T-cell (primary cell): Measurements from ENCODE around the gene SERINC1. TPM values are rescaled to one million over a fixed set of nuclear protein-coding genes. Genes with fewer than 3 reads are reported as not detected.

Experiments used
- ATAC-seq, 4 experiments: fragments of 200-7000 bp in 3 of 4; fragments of 150-1000 bp in 1 of 4; cut with Tn5 transposase; replicated peaks in 1 of 4; 1 replicate in 3 of 4; 2 replicates in 1 of 4; pipeline ENCODE4 v1.10.0; 2021; ENCODE audit warnings: moderate library complexity in 3 of 4, mild to moderate bottlenecking in 2 of 4, moderate number of reproducible peaks in 1 of 4
- CTCF ChIA-PET, 2 donors: fragments of 300-600 bp; sonication (Branson Sonifier 250); formaldehyde crosslinking; loops; one replicate each; lab custom pipeline; 2022; ENCODE audit warnings: antibody characterized with exemption in 2 of 2; lab: Charles Lee
- POLR2A ChIA-PET, 2 donors: fragments of 300-600 bp; sonication (Branson Sonifier 250); formaldehyde crosslinking; loops; one replicate each; lab custom pipeline; 2022; ENCODE audit warnings: antibody characterized with exemption in 2 of 2; lab: Charles Lee
- DNase-seq, 35 experiments: peaks; one replicate each; pipeline versions ENCODE4 v3.0.0 to v3.0.0-alpha.2; 2013 to 2023
- H3K27ac ChIP-seq: one replicate; pipeline ENCODE4 v1.5.1; 2013; ENCODE audit warnings: low read length
- H3K27me3 ChIP-seq, 2 experiments: replicated peaks in 1 of 2; 1 replicate in 1 of 2; 2 replicates in 1 of 2; pipeline versions ENCODE4 v1.6.1 to v1.7.0; 2013; ENCODE audit warnings: low read length in 1 of 2, mixed read lengths in 1 of 2; ENCODE audit not compliant: control insufficient read depth in 2 of 2, insufficient read depth in 2 of 2; ENCODE audit errors: extremely low read depth in 1 of 2
- H3K36me3 ChIP-seq, 2 donors: 1 replicate in 1 of 2; 2 replicates in 1 of 2; pipeline versions ENCODE4 v1.6.1 to v1.7.0; 2013; ENCODE audit warnings: low read length in 1 of 2; ENCODE audit not compliant: control insufficient read depth in 2 of 2, insufficient read depth in 1 of 2; ENCODE audit errors: extremely low read depth in 1 of 2
- H3K4me1 ChIP-seq, 2 experiments: 1 replicate in 1 of 2; 2 replicates in 1 of 2; pipeline versions ENCODE4 v1.6.1 to v1.7.0; 2013; ENCODE audit warnings: low read length in 2 of 2, mixed read lengths in 1 of 2; ENCODE audit not compliant: insufficient read depth in 2 of 2, control insufficient read depth in 1 of 2; ENCODE audit errors: extremely low read depth in 1 of 2
- H3K4me3 ChIP-seq, 2 donors: 1 replicate in 1 of 2; 2 replicates in 1 of 2; pipeline versions ENCODE4 v1.5.1 to v1.7.0; 2013; ENCODE audit warnings: mild to moderate bottlenecking in 2 of 2, low read length in 1 of 2, moderate library complexity in 1 of 2; ENCODE audit not compliant: control insufficient read depth in 1 of 2; ENCODE audit errors: extremely low read depth in 1 of 2
- H3K9me3 ChIP-seq: 2 replicates; pipeline ENCODE4 v1.7.0; 2013
- H3K27ac Mint-ChIP-seq, 2 donors: one replicate each; pipeline ENCODE4 v1.8.0; 2020 to 2021; ENCODE audit warnings: mild to moderate bottlenecking in 2 of 2, mixed read lengths in 2 of 2
- H3K27me3 Mint-ChIP-seq, 2 donors: one replicate each; pipeline ENCODE4 v1.8.0; 2021 to 2022; ENCODE audit warnings: mixed read lengths in 2 of 2
- H3K36me3 Mint-ChIP-seq: one replicate; pipeline ENCODE4 v1.8.0; 2021; ENCODE audit warnings: mixed read lengths
- H3K4me1 Mint-ChIP-seq, 3 donors: one replicate each; pipeline ENCODE4 v1.8.0; 2020 to 2022; ENCODE audit warnings: mixed read lengths in 3 of 3, mild to moderate bottlenecking in 1 of 3
- H3K4me3 Mint-ChIP-seq, 3 donors: one replicate each; pipeline ENCODE4 v1.8.0; 2020 to 2022; ENCODE audit warnings: mild to moderate bottlenecking in 3 of 3, mixed read lengths in 3 of 3, moderate library complexity in 3 of 3
- H3K9me3 Mint-ChIP-seq, 3 donors: one replicate each; pipeline ENCODE4 v1.8.0; 2020 to 2022; ENCODE audit warnings: mixed read lengths in 3 of 3
- WGBS: methylation state at CpG from one replicate; pipeline ENCODE4 v1.1.5; 2013; ENCODE audit warnings: missing lambda C conversion rate; ENCODE audit not compliant: insufficient coverage; 5-methylcytosine and 5-hydroxymethylcytosine counted together
- total RNA-seq, 35 experiments: library from RNA in 6 of 35; stranded (reverse) in 6 of 35; fragments of 120-200 nt in 1 of 35; gene quantifications; one replicate each; pipeline versions ENCODE4 v1.2.1 to v1.2.4 and lab custom pipeline; 2013 to 2026

The SERINC1 gene
- total RNA-seq, 5 donors from 2014 or later (not counting 1 experiment from before 2014, with no cell fraction given), result 110 to 121 (median 116) TPM

GRCh38 chr6:122422003-122422402, 49.6 kb downstream of the SERINC1 start:
- H3K9me3 Mint-ChIP-seq, result no peaks in the 10 kb centered on the region
- POLR2A ChIA-PET, result interaction anchor here in 1 of 2 donors (0.6 kb wide), 1 partner anchor 10 kb away, joined by 6 read pairs; no protein-coding TSS in a partner anchor
- no CpG with 5 or more reads among the region's 2 CpGs for WGBS
- H3K36me3 ChIP-seq, result peaks cover 0 to 39% of the 10 kb centered on the region in 2 donors
- peaks cover 2 to 8% (median 3%) of the 10 kb centered on the region in 3 donors for H3K4me1 Mint-ChIP-seq
- H3K4me3 Mint-ChIP-seq, result no peak overlapping the region
- H3K27ac Mint-ChIP-seq, result no peak overlapping the region
- H3K36me3 Mint-ChIP-seq, result peaks cover 63% of the 10 kb centered on the region
- no peaks in the 10 kb centered on the region for H3K4me1 ChIP-seq
- CTCF ChIA-PET, result no interaction called here
- ATAC-seq, result no peak
- H3K4me3 ChIP-seq, result no peak overlapping the region
- no peak for DNase-seq
- H3K27ac ChIP-seq, result no peak overlapping the region
- no peaks in the 10 kb centered on the region for H3K27me3 Mint-ChIP-seq
- no peaks in the 10 kb centered on the region for H3K9me3 ChIP-seq
- H3K27me3 ChIP-seq, result no peaks in the 10 kb centered on the region

GRCh38 chr6:122416825-122417224, 54.8 kb downstream of the SERINC1 start:
- Mint-ChIP-seq H3K27ac (no peak overlapping the region), H3K27me3 (no peaks in the 10 kb centered on the region), H3K9me3 (no peaks in the 10 kb centered on the region), H3K36me3 (peaks cover 45% of the 10 kb centered on the region), H3K4me1 (peaks cover 4 to 8% (median 6%) of the 10 kb centered on the region in 3 donors), H3K4me3 (no peak overlapping the region)
- Histone ChIP-seq H3K27me3 (no peaks in the 10 kb centered on the region), H3K27ac (no peak overlapping the region), H3K4me1 (no peaks in the 10 kb centered on the region), H3K9me3 (no peaks in the 10 kb centered on the region), H3K4me3 (no peak overlapping the region), H3K36me3 (peaks cover 0 to 26% of the 10 kb centered on the region in 2 donors)
- CTCF ChIA-PET, result interaction anchor here (0.6 to 1.1 kb wide), 4 partner anchors 8 to 954 kb away, joined by 3 to 5 read pairs (median 4); no protein-coding TSS in a partner anchor
- DNase-seq (no peak), ATAC-seq (no peak)
- POLR2A ChIA-PET, result interaction anchor here (0.5 to 1.6 kb wide), 3 partner anchors 9 to 18 kb away, joined by 3 to 5 read pairs (median 3); partner anchors contain the start of gene HSF2 (in 1 of the 2)
- no CpG with 5 or more reads among the region's 1 CpG for WGBS

DNA sequence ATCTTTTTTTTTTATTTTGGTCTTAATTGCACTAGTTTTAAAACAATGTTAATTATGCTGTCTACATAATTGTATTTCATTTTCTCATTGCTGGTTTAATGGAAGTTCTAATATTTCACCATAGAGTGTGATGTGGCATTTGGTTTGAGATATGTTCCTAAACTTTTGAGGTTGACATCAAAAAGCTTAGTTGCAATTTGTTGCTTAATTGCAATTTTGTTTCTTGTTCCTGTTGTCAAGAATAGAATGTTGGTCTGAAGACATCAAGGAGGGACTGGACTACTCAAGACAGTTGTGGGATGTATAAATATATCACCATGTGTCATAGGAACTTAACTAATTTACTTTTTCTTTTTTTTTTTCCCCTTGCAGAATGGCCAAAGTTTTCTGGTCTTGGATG, 59.6 kb downstream of the SERINC1 start:
- DNase-seq (no peak), ATAC-seq (no peak)
- H3K36me3 Mint-ChIP-seq, result peaks cover 33% of the 10 kb centered on the region
- no peaks in the 10 kb centered on the region for H3K27me3 ChIP-seq
- ChIA-PET CTCF (no interaction called here), POLR2A (interaction anchor here in 1 of 2 donors (0.7 kb wide), 1 partner anchor 103 kb away, joined by 6 read pairs; no protein-coding TSS in a partner anchor)
- H3K4me3 ChIP-seq, result no peak overlapping the region
- H3K27ac Mint-ChIP-seq, result peak overlapping the region in 1 of 2 donors; percentile 39
- no peaks in the 10 kb centered on the region for H3K9me3 ChIP-seq
- no peak overlapping the region for H3K27ac ChIP-seq
- H3K4me1 ChIP-seq, result peaks cover 3 to 31% of the 10 kb centered on the region in 2 experiments
- peaks cover 51 to 52% (median 52%) of the 10 kb centered on the region in 3 donors for H3K4me1 Mint-ChIP-seq
- peaks cover 0 to 4% (median 0%) of the 10 kb centered on the region in 3 donors for H3K9me3 Mint-ChIP-seq
- no peak overlapping the region for H3K4me3 Mint-ChIP-seq
- H3K27me3 Mint-ChIP-seq, result no peaks in the 10 kb centered on the region
- peaks cover 0 to 7% of the 10 kb centered on the region in 2 donors for H3K36me3 ChIP-seq

GRCh38 chr6:122408702-122409458, 62.7 kb downstream of the SERINC1 start:
- peaks cover 0 to 5% of the 10 kb centered on the region in 2 donors for H3K36me3 ChIP-seq
- ATAC-seq, result peak; percentile 87 to 94 (median 90)
- Mint-ChIP-seq H3K27me3 (no peaks in the 10 kb centered on the region), H3K36me3 (peaks cover 20% of the 10 kb centered on the region), H3K4me1 (peaks cover 75 to 79% (median 79%) of the 10 kb centered on the region in 3 donors), H3K4me3 (peak overlapping the region; percentile 67 to 81 (median 68)), H3K9me3 (peaks cover 0 to 8% (median 0%) of the 10 kb centered on the region in 3 donors), H3K27ac (peak overlapping the region; percentile 91 to 96)
- H3K4me1 ChIP-seq, result peaks cover 3 to 53% of the 10 kb centered on the region in 2 experiments
- H3K4me3 ChIP-seq, result peak overlapping the region; percentile 5 to 47
- ChIA-PET POLR2A (interaction anchor here (0.6 to 1.3 kb wide), 8 partner anchors 7 to 63 kb away, joined by 3 to 10 read pairs (median 4); partner anchors contain the start of genes HSF2 (in 1 of the 2) and SERINC1 (in 1 of the 2)), CTCF (interaction anchor here in 1 of 2 donors (0.5 to 1.7 kb wide), 4 partner anchors 8 to 32 kb away, joined by 4 to 10 read pairs (median 9); partner anchors contain the start of gene HSF2)
- H3K9me3 ChIP-seq, result no peaks in the 10 kb centered on the region
- DNase-seq, result peak in 2 of 35 experiments; percentile 1 to 61
- peak overlapping the region; percentile 73 for H3K27ac ChIP-seq
- H3K27me3 ChIP-seq, result no peaks in the 10 kb centered on the region
- WGBS, result 8% methylated on average over 4 of the region's 6 CpGs

DNA sequence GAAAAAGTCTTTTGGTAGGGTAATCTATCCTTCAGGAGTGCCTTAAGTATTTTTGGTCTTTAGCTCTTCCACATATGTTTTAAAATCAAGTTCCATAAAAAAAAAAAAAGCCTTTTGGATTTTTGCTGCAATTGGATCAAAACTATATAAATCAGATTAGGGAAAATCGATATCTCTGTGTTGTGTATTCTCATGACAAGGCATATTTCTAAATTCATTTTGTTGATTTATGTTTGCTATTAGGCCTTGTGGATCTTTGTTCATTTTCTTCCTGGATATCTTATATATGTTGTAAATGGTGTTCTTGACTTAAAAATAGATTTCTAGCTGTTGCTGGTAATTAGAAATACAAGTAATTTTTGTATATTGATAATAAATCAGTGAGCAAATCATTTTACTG, 63.4 kb downstream of the SERINC1 start:
- WGBS, result no CpG with 5 or more reads among the region's 1 CpG
- peaks cover 3 to 59% of the 10 kb centered on the region in 2 experiments for H3K4me1 ChIP-seq

GRCh38 chr6:122407712-122408111, 63.9 kb downstream of the SERINC1 start:
- Mint-ChIP-seq H3K27me3 (no peaks in the 10 kb centered on the region), H3K4me1 (peaks cover 82 to 89% (median 87%) of the 10 kb centered on the region in 3 donors), H3K27ac (peak overlapping the region; percentile 91 to 96), H3K9me3 (peaks cover 0 to 8% (median 0%) of the 10 kb centered on the region in 3 donors), H3K36me3 (peaks cover 13% of the 10 kb centered on the region), H3K4me3 (no peak overlapping the region)
- no peak for ATAC-seq
- no peaks in the 10 kb centered on the region for H3K27me3 ChIP-seq
- ChIA-PET CTCF (interaction anchor here in 1 of 2 donors (1.7 kb wide), 1 partner anchor 25 kb away, joined by 10 read pairs; no protein-coding TSS in a partner anchor), POLR2A (interaction anchor here in 1 of 2 donors (0.6 to 1.1 kb wide), 4 partner anchors 8 to 10 kb away, joined by 3 to 10 read pairs (median 5); partner anchors contain the start of gene HSF2)
- WGBS, result no CpG with 5 or more reads among the region's 4 CpGs
- H3K36me3 ChIP-seq, result peaks cover 0 to 5% of the 10 kb centered on the region in 2 donors
- no peaks in the 10 kb centered on the region for H3K9me3 ChIP-seq
- H3K4me3 ChIP-seq, result no peak overlapping the region
- no peak for DNase-seq
- peaks cover 3 to 60% of the 10 kb centered on the region in 2 experiments for H3K4me1 ChIP-seq
- H3K27ac ChIP-seq, result peak overlapping the region; percentile 73

More for the DNA sequence above, 63.4 kb downstream of the SERINC1 start:
- H3K36me3 ChIP-seq, result peaks cover 0 to 5% of the 10 kb centered on the region in 2 donors
- H3K27me3 ChIP-seq, result no peaks in the 10 kb centered on the region
- H3K36me3 Mint-ChIP-seq, result peaks cover 15% of the 10 kb centered on the region
- peaks cover 80 to 86% (median 83%) of the 10 kb centered on the region in 3 donors for H3K4me1 Mint-ChIP-seq
- ChIA-PET CTCF (interaction anchor here in 1 of 2 donors (0.5 to 1.7 kb wide), 4 partner anchors 9 to 33 kb away, joined by 4 to 10 read pairs (median 9); partner anchors contain the start of gene HSF2), POLR2A (interaction anchor here (0.6 to 1.3 kb wide), 9 partner anchors 8 to 63 kb away, joined by 3 to 10 read pairs (median 4); partner anchors contain the start of genes HSF2 (in 1 of the 2) and SERINC1 (in 1 of the 2))
- peaks cover 0 to 8% (median 0%) of the 10 kb centered on the region in 3 donors for H3K9me3 Mint-ChIP-seq
- H3K4me3 ChIP-seq, result no peak overlapping the region
- no peaks in the 10 kb centered on the region for H3K27me3 Mint-ChIP-seq
- ATAC-seq (no peak), DNase-seq (no peak)
- H3K27ac Mint-ChIP-seq, result peak overlapping the region; percentile 91 to 96
- H3K27ac ChIP-seq, result peak overlapping the region; percentile 73
- no peaks in the 10 kb centered on the region for H3K9me3 ChIP-seq
- H3K4me3 Mint-ChIP-seq, result peak overlapping the region; percentile 67 to 81 (median 68)
